Progenitor cell of endocrine pancreas (in vitro differentiated cells): ENCODE data around the gene NOS1. TPM values are rescaled to one million over a fixed set of nuclear protein-coding genes. Genes with fewer than 3 reads are reported as not detected.

Experiments
- DNase-seq: peaks from one replicate; pipeline ENCODE4 v3.0.0; 2021; ENCODE audit warnings: low spot score; ENCODE audit not compliant: unreplicated experiment
- H3K27ac Mint-ChIP-seq: 2 replicates; pipeline ENCODE4 v1.8.0; 2021; ENCODE audit warnings: mild to moderate bottlenecking, moderate library complexity, mixed read lengths
- H3K27me3 Mint-ChIP-seq: 2 replicates; pipeline ENCODE4 v1.8.0; 2021; ENCODE audit warnings: mixed read lengths
- H3K36me3 Mint-ChIP-seq: 2 replicates; pipeline ENCODE4 v1.8.0; 2022; ENCODE audit warnings: mixed read lengths; ENCODE audit not compliant: insufficient read depth
- H3K4me1 Mint-ChIP-seq: 2 replicates; pipeline ENCODE4 v1.8.0; 2021; ENCODE audit warnings: low read depth, mixed read lengths
- H3K4me3 Mint-ChIP-seq: 2 replicates; pipeline ENCODE4 v1.8.0; 2021; ENCODE audit warnings: low read depth, mild to moderate bottlenecking, moderate library complexity, mixed read lengths
- H3K9me3 Mint-ChIP-seq: 2 replicates; pipeline ENCODE4 v1.8.0; 2021; ENCODE audit warnings: low read depth, mixed read lengths
- CTCF ChIP-seq: fragments of 200-600 bp; sonication (generic); IDR thresholded peaks from one replicate; pipeline ENCODE4 v1.5.0; 2021; ENCODE audit warnings: antibody characterized with exemption, mild to moderate bottlenecking; ENCODE audit not compliant: unreplicated experiment
- long read RNA-seq: library from polyadenylated mRNA; unstranded; transcript quantifications from one replicate; pipeline ENCODE4 v2.0.0, GENCODE V29; 2020
- total RNA-seq: library from RNA; stranded (reverse); gene quantifications from 2 replicates; pipeline ENCODE4 v1.2.1, GENCODE V29; 2021

The NOS1 gene
- 0.48 and 0.49 TPM in 2 replicates for total RNA-seq
- long read RNA-seq, partial matches to known transcripts, result 0 of 1 reads
- long read RNA-seq, other reads (novel, unspliced or antisense), result 1 of 1 reads

- Mint-ChIP-seq H3K4me1 (no peaks in the 10 kb centered on the region), H3K4me3 (peak within 1 kb of the TSS; percentile 44), H3K36me3 (no peaks in the 10 kb centered on the region), H3K9me3 (no peaks in the 10 kb centered on the region), H3K27ac (no peak within 1 kb of the TSS), H3K27me3 (peaks cover 93% of the 10 kb centered on the region)
- no peak for DNase-seq
- no peak for TF ChIP-seq CTCF
Observed at GRCh38 chr12:117361347-117361751, at the start of gene NOS1. Gene NOS1 (minus strand): TSS chr12:117361626. CDS start chr12:117331069, 30,557 bp downstream.

GRCh38 chr12:117409286-117409685 is 47.9 kb upstream of the NOS1 start:
- no peaks in the 10 kb centered on the region for H3K9me3 Mint-ChIP-seq
- H3K27me3 Mint-ChIP-seq, result peaks cover 43% of the 10 kb centered on the region
- no peak for TF ChIP-seq CTCF
- no peak overlapping the region for H3K4me3 Mint-ChIP-seq
- no peaks in the 10 kb centered on the region for H3K4me1 Mint-ChIP-seq
- DNase-seq, result no peak
- no peak overlapping the region for H3K27ac Mint-ChIP-seq
- no peaks in the 10 kb centered on the region for H3K36me3 Mint-ChIP-seq

- H3K27me3 Mint-ChIP-seq, result peaks cover 41% of the 10 kb centered on the region
- no peak for TF ChIP-seq CTCF
- H3K27ac Mint-ChIP-seq, result no peak overlapping the region
- H3K4me3 Mint-ChIP-seq, result no peak overlapping the region
- H3K9me3 Mint-ChIP-seq, result no peaks in the 10 kb centered on the region
- no peaks in the 10 kb centered on the region for H3K4me1 Mint-ChIP-seq
- DNase-seq, result no peak
- no peaks in the 10 kb centered on the region for H3K36me3 Mint-ChIP-seq
Observed at GRCh38 chr12:117408161-117408791, 46.9 kb upstream of the NOS1 start.

- H3K4me3 Mint-ChIP-seq, result no peak overlapping the region
- no peaks in the 10 kb centered on the region for H3K36me3 Mint-ChIP-seq
- H3K4me1 Mint-ChIP-seq, result no peaks in the 10 kb centered on the region
- no peak overlapping the region for H3K27ac Mint-ChIP-seq
- no peak for TF ChIP-seq CTCF
- peaks cover 44% of the 10 kb centered on the region for H3K27me3 Mint-ChIP-seq
- H3K9me3 Mint-ChIP-seq, result no peaks in the 10 kb centered on the region
- DNase-seq, result no peak
Observed at GRCh38 chr12:117404940-117405339, 43.5 kb upstream of the NOS1 start.

- Mint-ChIP-seq H3K4me3 (no peak overlapping the region), H3K9me3 (peaks cover 2% of the 10 kb centered on the region), H3K36me3 (no peaks in the 10 kb centered on the region), H3K27me3 (peaks cover 45% of the 10 kb centered on the region), H3K4me1 (no peaks in the 10 kb centered on the region), H3K27ac (no peak overlapping the region)
- DNase-seq, result no peak
- TF ChIP-seq CTCF, result no peak
Observed at GRCh38 chr12:117404203-117404853, 42.9 kb upstream of the NOS1 start.
